GM13977 (cell line): ENCODE data around the gene KIFC3.
"Not testable (repeated sequence)": the region's sequence is repeated elsewhere in the genome, so short reads cannot be mapped to it uniquely, and the experiment has no call there.

Source experiments
- DNase-seq: peaks from one replicate; pipeline ENCODE4 v3.0.0; 2012; ENCODE audit warnings: low spot score
- CTCF ChIP-seq: IDR thresholded peaks from 2 replicates; pipeline ENCODE4 v1.5.1; 2012; ENCODE audit warnings: mild to moderate bottlenecking, control low read depth; ENCODE audit not compliant: insufficient read depth; ENCODE audit errors: extremely low read depth, missing control alignments
- in situ Hi-C: fragments of 300-500 bp; cut with MboI; formaldehyde crosslinking; loops from one replicate; pipeline ENCODE4 v1.12.0; 2022; ENCODE audit warnings: low sequenced_read_pairs, low pct_unique_long_range_greater_than_20kb, mixed read lengths, inconsistent platforms; ENCODE audit not compliant: unreplicated experiment

The KIFC3 gene

GRCh38 chr16:57797526-57798266 lies 4.6 kb downstream of the KIFC3 start:
- DNase-seq = no peak
- in situ Hi-C loops = no loop called here
- no peak for TF ChIP-seq CTCF

GRCh38 chr16:57797216-57797525 lies 5.1 kb downstream of the KIFC3 start:
- TF ChIP-seq CTCF = no peak
- in situ Hi-C loops = no loop called here
- DNase-seq = no peak

GRCh38 chr16:57796014-57796413 lies 6.3 kb downstream of the KIFC3 start:
- in situ Hi-C loops = not testable (repeated sequence)

GRCh38 chr16:57795431-57795878 lies 6.8 kb downstream of the KIFC3 start:
- peak; percentile 79 for DNase-seq
- in situ Hi-C loops = no loop called here
- peak; percentile 57 for TF ChIP-seq CTCF

More at GRCh38 chr16:57796014-57796413, 6.3 kb downstream of the KIFC3 start:
- DNase-seq = not testable (repeated sequence)

GRCh38 chr16:57794849-57795430 lies 7.4 kb downstream of the KIFC3 start:
- in situ Hi-C loops = no loop called here
- TF ChIP-seq CTCF = no peak
- no peak for DNase-seq

GRCh38 chr16:57791893-57792461 lies 10.3 kb downstream of the KIFC3 start:
- in situ Hi-C loops = no loop called here
- TF ChIP-seq CTCF = no peak
- DNase-seq = no peak
